K562 (cell line): ENCODE results near the gene PCDH9.

Experiments used
- CBX5 ChIP-seq: IDR thresholded peaks from 2 replicates; pipeline ENCODE4 v1.6.1; 2014; ENCODE audit warnings: low read depth, borderline replicate concordance
- CHD2 ChIP-seq: IDR thresholded peaks from 2 replicates; pipeline ENCODE4 v1.6.1; 2011; ENCODE audit warnings: low read depth, low read length
- EP300 ChIP-seq: IDR thresholded peaks from 2 replicates; pipeline ENCODE4 v1.6.1; 2012; ENCODE audit warnings: low read length, improper control_type of control experiment
- ZFP91 ChIP-seq: sonication (generic); formaldehyde crosslinking; IDR thresholded peaks from 2 replicates; pipeline ENCODE4 v1.8.0; 2022; ENCODE audit warnings: mild to moderate bottlenecking, missing genetic modification reagents
- ZNF274 ChIP-seq: IDR thresholded peaks from 2 replicates; pipeline ENCODE4 v1.6.1; 2011; ENCODE audit warnings: low read depth, mild to moderate bottlenecking, low read length, moderate library complexity, borderline replicate concordance
- ZNF512 ChIP-seq: IDR thresholded peaks from 2 replicates; pipeline ENCODE4 v1.6.1; 2016; ENCODE audit warnings: missing genetic modification characterization, missing compliant biosample characterization
- ZNF561 ChIP-seq: fragments of 450-650 bp; formaldehyde crosslinking; conservative IDR thresholded peaks from 2 replicates; pipeline ENCODE4 v1.4.0; 2020; ENCODE audit warnings: mild to moderate bottlenecking, moderate library complexity

DNA sequence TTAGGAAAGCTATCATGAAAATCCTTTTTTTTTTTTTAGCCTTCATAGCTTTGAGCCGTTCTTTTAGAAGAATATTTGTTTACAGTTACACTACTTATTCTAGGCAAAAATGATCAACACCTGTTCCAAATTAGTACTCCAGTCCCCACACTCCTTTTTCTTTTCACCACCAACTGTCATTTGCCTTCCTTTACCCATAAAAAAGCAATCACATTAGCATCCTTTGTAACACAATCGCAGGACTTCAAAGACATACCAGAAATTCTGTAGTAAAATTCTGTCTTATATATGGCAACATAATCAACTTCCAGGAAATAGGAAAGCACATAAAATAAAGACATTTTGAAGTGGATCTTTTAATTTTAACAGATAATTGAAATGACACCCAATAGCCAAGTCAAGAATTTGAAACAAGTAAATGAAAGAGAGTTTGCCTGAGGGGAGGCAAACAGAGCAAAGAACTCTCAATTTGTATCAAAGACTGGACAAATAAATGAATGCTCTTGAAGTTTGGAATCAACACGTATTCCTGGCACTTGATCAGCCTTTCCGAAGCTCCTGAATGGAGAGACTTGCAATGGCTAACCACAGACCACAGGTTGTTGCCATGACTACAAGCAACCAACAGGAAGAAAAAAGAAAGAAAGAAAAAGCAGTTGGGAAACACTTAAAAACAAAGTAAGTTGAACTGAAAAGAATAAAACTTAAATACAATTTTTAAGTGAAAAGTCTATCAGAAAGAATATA is 206.8 kb downstream of the PCDH9 start:
- no peak for TF ChIP-seq EP300
- TF ChIP-seq ZNF512 (tag) = no peak
- TF ChIP-seq ZFP91 (CRISPR knock-in tag) = no peak
- no peak for TF ChIP-seq CHD2
- TF ChIP-seq CBX5 = no peak
- TF ChIP-seq ZNF561 (CRISPR knock-in tag) = no peak
- no peak for TF ChIP-seq ZNF274
